Measurements from ENCODE around the gene LGR4. TPM values are rescaled to one million over a fixed set of nuclear protein-coding genes. Genes with fewer than 3 reads are reported as not detected.

Gene LGR4
- total and polyA plus RNA-seq, 2 of the 4 experiments (the other 2 are of a cell fraction), result 2.9 to 6.8 TPM

DNA sequence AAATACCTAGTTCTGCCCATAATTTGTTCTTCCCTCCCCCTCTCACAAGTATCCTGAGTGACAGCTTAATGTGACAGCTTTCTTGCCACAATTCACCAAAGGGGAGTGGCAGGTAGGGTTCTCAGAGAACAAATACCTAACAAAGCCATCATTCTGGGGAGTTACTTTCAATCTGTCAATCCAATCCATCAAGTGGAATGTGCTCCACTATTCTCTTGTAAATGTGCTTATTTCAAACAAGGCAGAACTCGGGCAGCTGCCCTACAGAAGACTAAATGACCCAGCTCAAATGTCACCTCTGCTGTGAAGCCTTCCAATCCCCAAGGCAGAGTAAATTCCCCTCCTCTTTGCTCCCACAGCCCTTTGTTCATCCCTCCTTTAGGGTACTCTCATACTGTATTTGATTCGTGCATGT, 27.8 kb downstream of the LGR4 start:
- ATAC-seq (ENCODE audit: low read depth), result no peak
- POLR2A ChIA-PET (ENCODE audit: unreplicated experiment), result no interaction called here
- dilution Hi-C loops (cut with HindIII; ENCODE audit: low sequenced_read_pairs, unreplicated experiment), result no loop called here

More for the DNA sequence above, 27.8 kb downstream of the LGR4 start:
- no peak overlapping the region for H3K9ac ChIP-seq (ENCODE audit: low read depth, low read length)
- no peak overlapping the region for H3K4me3 ChIP-seq (ENCODE audit: insufficient read depth, low read depth, low read length)
- H2BK120ac ChIP-seq (ENCODE audit: low read depth, low read length), result no peak overlapping the region
- no peak overlapping the region for H2AFZ ChIP-seq (replicated peaks; ENCODE audit: low read length, poor library complexity)
- no peaks in the 10 kb centered on the region for H3K9me3 ChIP-seq (ENCODE audit: control insufficient read depth, insufficient read depth, low read length)
- peaks cover 0 to 3% of the 10 kb centered on the region in 2 experiments; a peak in 2 of 4 replicates for H3K79me1 ChIP-seq (ENCODE audit: low read depth in 1 of 2, low read length in 2 of 2)
- CTCF ChIA-PET, result no interaction called here
- H4K20me1 ChIP-seq (ENCODE audit: insufficient read depth, low read length), result no peaks in the 10 kb centered on the region
- TF ChIP-seq CTCF (conservative IDR thresholded peaks at IDR 0.05; ENCODE audit: low read depth, low read length) (no peak), RAD21 (IDR thresholded peaks at IDR 0.05; ENCODE audit: low read length) (no peak), MAFK (IDR thresholded peaks at IDR 0.05; ENCODE audit: low read depth, low read length) (no peak), CHD1 (IDR thresholded peaks at IDR 0.05; ENCODE audit: low read depth, low read length) (no peak), FOS (IDR thresholded peaks at IDR 0.05; ENCODE audit: low read depth, low read length) (no peak), NFE2L2 (IDR thresholded peaks at IDR 0.05; ENCODE audit: low read depth, low read length) (no peak), MAZ (IDR thresholded peaks at IDR 0.05; ENCODE audit: borderline replicate concordance, low read depth, low read length) (no peak), BHLHE40 (IDR thresholded peaks at IDR 0.05; ENCODE audit: low read depth, low read length) (no peak), MXI1 (IDR thresholded peaks at IDR 0.05; ENCODE audit: borderline replicate concordance, low read depth, low read length) (no peak), CEBPB (IDR thresholded peaks at IDR 0.05; ENCODE audit: low read depth, low read length) (no peak), RCOR1 (IDR thresholded peaks at IDR 0.05; ENCODE audit: insufficient replicate concordance, low read length) (no peak), RFX5 (IDR thresholded peaks at IDR 0.05; ENCODE audit: low read depth, low read length) (no peak)
- TF ChIP-seq, protein P1, sequence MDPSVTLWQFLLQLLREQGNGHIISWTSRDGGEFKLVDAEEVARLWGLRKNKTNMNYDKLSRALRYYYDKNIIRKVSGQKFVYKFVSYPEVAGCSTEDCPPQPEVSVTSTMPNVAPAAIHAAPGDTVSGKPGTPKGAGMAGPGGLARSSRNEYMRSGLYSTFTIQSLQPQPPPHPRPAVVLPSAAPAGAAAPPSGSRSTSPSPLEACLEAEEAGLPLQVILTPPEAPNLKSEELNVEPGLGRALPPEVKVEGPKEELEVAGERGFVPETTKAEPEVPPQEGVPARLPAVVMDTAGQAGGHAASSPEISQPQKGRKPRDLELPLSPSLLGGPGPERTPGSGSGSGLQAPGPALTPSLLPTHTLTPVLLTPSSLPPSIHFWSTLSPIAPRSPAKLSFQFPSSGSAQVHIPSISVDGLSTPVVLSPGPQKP (IDR thresholded peaks at IDR 0.05; ENCODE audit: borderline replicate concordance, low read depth, low read length), result no peak
- H3K4ac ChIP-seq (ENCODE audit: low read depth, low read length), result no peak overlapping the region
- H3K27ac ChIP-seq (ENCODE audit: insufficient read depth, low read length), result no peak overlapping the region
- no peak overlapping the region for H4K5ac ChIP-seq (ENCODE audit: low read depth, low read length)
- in situ Hi-C loops (cut with MboI; ENCODE audit: low sequenced_read_pairs), result no loop called here
- H3K14ac ChIP-seq (replicated peaks; ENCODE audit: low read depth, low read length), result no peak overlapping the region
- no TSS peak for BruUV-seq (replicated peaks)
- no peak overlapping the region for H4K8ac ChIP-seq (ENCODE audit: low read depth in 2 of 2, low read length in 2 of 2)
- H3K56ac ChIP-seq (ENCODE audit: extremely low read depth, insufficient read depth, low read length), result no peak overlapping the region
- H3K9me1 ChIP-seq (ENCODE audit: insufficient read depth, low read length), result no peaks in the 10 kb centered on the region
- no peak for DNase-seq
- intact Hi-C loops (cut with micrococcal nuclease), result no loop called here
- H3K36me3 ChIP-seq (ENCODE audit: control insufficient read depth, insufficient read depth, low read length), result no peaks in the 10 kb centered on the region
- H2AK5ac ChIP-seq (ENCODE audit: low read depth, low read length), result no peak overlapping the region
- no peak overlapping the region for H2AK9ac ChIP-seq (replicated peaks; ENCODE audit: low read depth, low read length, poor library complexity)
- no peak overlapping the region for H2BK15ac ChIP-seq (ENCODE audit: low read depth, low read length)
- no peak overlapping the region for H4K91ac ChIP-seq (ENCODE audit: insufficient read depth, low read depth, low read length)
- H3K27me3 ChIP-seq (ENCODE audit: control insufficient read depth, insufficient read depth, low read length), result no peaks in the 10 kb centered on the region
- H3K23ac ChIP-seq (ENCODE audit: low read depth, low read length), result no peak overlapping the region
- no peak overlapping the region for H3K4me2 ChIP-seq (ENCODE audit: low read depth, low read length)
- WGBS, 2 experiments (ENCODE audit: extremely low coverage in 2 of 2, insufficient read length in 1 of 2), result 80% methylated on average over 1 of the region's 2 CpGs; no CpG with 5 or more reads in 1 of the 2 experiments
- H3K4me1 ChIP-seq (ENCODE audit: control insufficient read depth, insufficient read depth, low read length), result no peaks in the 10 kb centered on the region
- no peak overlapping the region for H2BK5ac ChIP-seq (ENCODE audit: low read depth, low read length, poor library complexity, severe bottlenecking)
- no peak overlapping the region for H3K18ac ChIP-seq (ENCODE audit: low read depth, low read length)
- no peak overlapping the region for H2BK20ac ChIP-seq (ENCODE audit: low read depth, low read length)

Measured in IMR-90 (cell line).